PC-3 (cell line): ENCODE measurements around the gene UPK3A. TPM values are rescaled to one million over a fixed set of nuclear protein-coding genes. Genes with fewer than 3 reads are reported as not detected.

Experiments used
- ATAC-seq: fragments of 200-7000 bp; cut with Tn5 transposase; 2 replicates; pipeline ENCODE4 v1.9.1; 2020; ENCODE audit warnings: mild to moderate bottlenecking, moderate library complexity
- BruUV-seq: library from RNA; stranded (reverse); fragments of 400-500 nt; replicated peaks from 2 replicates; lab custom pipeline; 2021; lab: Mats Ljungman, UMichigan
- CTCF ChIA-PET: fragments of 300-600 bp; sonication (Branson Sonifier 250); formaldehyde crosslinking; loops from one replicate; lab custom pipeline; 2022; ENCODE audit warnings: antibody characterized with exemption; lab: Charles Lee
- POLR2A ChIA-PET: fragments of 300-600 bp; sonication (Branson Sonifier 250); formaldehyde crosslinking; loops from one replicate; lab custom pipeline; 2022; ENCODE audit warnings: antibody characterized with exemption; ENCODE audit not compliant: unreplicated experiment; lab: Charles Lee
- DNase-seq: peaks from one replicate; pipeline ENCODE4 v3.0.0-alpha.2; 2015
- H2AFZ ChIP-seq: fragments of 300-600 bp; sonication (generic); 2 replicates; pipeline ENCODE4 v1.6.0; 2016; ENCODE audit warnings: antibody characterized with exemption, low read length
- H3F3A ChIP-seq: fragments of 300-600 bp; sonication (generic); one replicate; pipeline ENCODE4 v1.6.0; 2017; ENCODE audit warnings: antibody characterized with exemption, low read length, control low read depth, mild to moderate bottlenecking; ENCODE audit not compliant: unreplicated experiment
- H3K27ac ChIP-seq: fragments of 300-600 bp; sonication (generic); 2 replicates; pipeline ENCODE4 v1.5.1; 2016; ENCODE audit warnings: mild to moderate bottlenecking, low read length
- H3K27me3 ChIP-seq: fragments of 300-600 bp; sonication (generic); 2 replicates; pipeline ENCODE4 v1.6.1; 2016; ENCODE audit warnings: low read length, mixed read lengths
- H3K36me3 ChIP-seq: fragments of 300-600 bp; sonication (generic); 2 replicates; pipeline ENCODE4 v1.6.1; 2016; ENCODE audit warnings: low read depth, mixed run types, low read length, mixed read lengths
- H3K4me1 ChIP-seq: fragments of 300-600 bp; sonication (generic); 2 replicates; pipeline ENCODE4 v1.5.1; 2016; ENCODE audit warnings: low read length; ENCODE audit not compliant: insufficient read depth
- H3K4me2 ChIP-seq: fragments of 300-600 bp; sonication (generic); 2 replicates; pipeline ENCODE4 v1.6.0; 2016; ENCODE audit warnings: low read length
- H3K4me3 ChIP-seq: fragments of 300-600 bp; sonication (generic); 2 replicates; pipeline ENCODE4 v1.5.1; 2016; ENCODE audit warnings: mild to moderate bottlenecking, low read length, mixed read lengths
- H3K79me2 ChIP-seq: fragments of 300-600 bp; sonication (generic); 2 replicates; pipeline ENCODE4 v1.6.1; 2017; ENCODE audit warnings: low read length, mixed read lengths
- H3K9ac ChIP-seq: fragments of 300-600 bp; sonication (generic); 2 replicates; pipeline ENCODE4 v1.6.0; 2016; ENCODE audit warnings: mild to moderate bottlenecking, low read length
- H3K9me2 ChIP-seq: fragments of 300-600 bp; sonication (generic); replicated peaks from 2 replicates; pipeline ENCODE4 v1.6.1; 2016; ENCODE audit warnings: mixed run types, low read length, mixed read lengths
- H3K9me3 ChIP-seq: fragments of 300-600 bp; sonication (generic); 2 replicates; pipeline ENCODE4 v1.6.1; 2016; ENCODE audit warnings: low read length, mixed read lengths
- H4K20me1 ChIP-seq: fragments of 300-600 bp; sonication (generic); 2 replicates; pipeline ENCODE4 v1.6.1; 2016; ENCODE audit warnings: low read length, mixed read lengths
- CTCF ChIP-seq: fragments of 300-600 bp; sonication (generic); conservative IDR thresholded peaks from 2 replicates; pipeline ENCODE4 v1.5.1; 2017; ENCODE audit warnings: antibody characterized with exemption, low read depth, mild to moderate bottlenecking, low read length
- EZH2 ChIP-seq: fragments of 300-600 bp; sonication (generic); IDR thresholded peaks from one replicate; pipeline ENCODE4 v1.6.1; 2017; ENCODE audit warnings: antibody characterized with exemption, mild to moderate bottlenecking, low read length; ENCODE audit not compliant: unreplicated experiment
- EZH2phosphoT487 ChIP-seq: fragments of 300-600 bp; sonication (generic); IDR thresholded peaks from 2 replicates; pipeline ENCODE4 v1.6.1; 2018; ENCODE audit warnings: mild to moderate bottlenecking, antibody characterized with exemption, low read length, borderline replicate concordance
- intact Hi-C: fragments of 100-400 bp; cut with micrococcal nuclease; formaldehyde crosslinking; loops from 2 replicates; pipeline ENCODE4 v1.9.0; 2023
- total RNA-seq: library from RNA; depleted of rRNA; stranded (reverse); fragments of >200 nt; gene quantifications from 2 replicates; pipeline ENCODE4 v1.2.3, GENCODE V29; 2014

Gene UPK3A
- total RNA-seq, 1 experiment from 2014 or later: 1.1 TPM

- CTCF ChIA-PET: interaction anchor here (1.0 kb wide), 1 partner anchor 12 kb away, joined by 3 read pairs; no protein-coding TSS in a partner anchor
- H3K9me2 ChIP-seq: no peaks in the 10 kb centered on the region
- no peaks in the 10 kb centered on the region for H3K9me3 ChIP-seq
- no peaks in the 10 kb centered on the region for H3K36me3 ChIP-seq
- no TSS peak for BruUV-seq
- no peak overlapping the region for H3K27ac ChIP-seq
- H3K9ac ChIP-seq: no peak overlapping the region
- H3K79me2 ChIP-seq: no peaks in the 10 kb centered on the region
- H3F3A ChIP-seq: no peaks in the 10 kb centered on the region
- DNase-seq (peak; percentile 64), ATAC-seq (peak; percentile 89)
- no peak overlapping the region for H3K4me3 ChIP-seq
- intact Hi-C loops: no loop called here
- H3K4me1 ChIP-seq: peaks cover 7% of the 10 kb centered on the region; the same call in 1 of the 2 replicates
- H2AFZ ChIP-seq: 0 out of 2 replicates have a peak overlapping the region, but pooled peaks have one; percentile 18
- H3K27me3 ChIP-seq: no peaks in the 10 kb centered on the region
- H4K20me1 ChIP-seq: no peaks in the 10 kb centered on the region
- TF ChIP-seq EZH2 (no peak), EZH2phosphoT487 (no peak)
- peak overlapping the region; percentile 46 for H3K4me2 ChIP-seq
- POLR2A ChIA-PET: no interaction called here
These were observed 5.7 kb downstream of the UPK3A start for GRCh38 chr22:45290410-45290936.

- no peak overlapping the region for H3K4me3 ChIP-seq
- intact Hi-C loops: no loop called here
- no peaks in the 10 kb centered on the region for H3K9me3 ChIP-seq
- no peaks in the 10 kb centered on the region for H3K9me2 ChIP-seq
- ATAC-seq: no peak
- peaks cover 5% of the 10 kb centered on the region; the same call in 1 of the 2 replicates for H3K4me1 ChIP-seq
- no peaks in the 10 kb centered on the region for H3F3A ChIP-seq
- H3K27me3 ChIP-seq: no peaks in the 10 kb centered on the region
- DNase-seq: no peak
- no TSS peak for BruUV-seq
- H3K36me3 ChIP-seq: no peaks in the 10 kb centered on the region
- no peak overlapping the region for H3K9ac ChIP-seq
- no peak overlapping the region for H3K27ac ChIP-seq
- 0 out of 2 replicates have a peak overlapping the region, but pooled peaks have one; percentile 18 for H2AFZ ChIP-seq
- POLR2A ChIA-PET: no interaction called here
- CTCF ChIA-PET: interaction anchor here (1.0 kb wide), 1 partner anchor 11 kb away, joined by 3 read pairs; no protein-coding TSS in a partner anchor
- TF ChIP-seq CTCF (no peak), EZH2 (no peak), EZH2phosphoT487 (no peak)
- H3K4me2 ChIP-seq: no peak overlapping the region
- H3K79me2 ChIP-seq: no peaks in the 10 kb centered on the region
- H4K20me1 ChIP-seq: no peaks in the 10 kb centered on the region
These were observed 6.5 kb downstream of the UPK3A start for GRCh38 chr22:45291061-45291930.

GRCh38 chr22:45291931-45292290 lies 7.2 kb downstream of the UPK3A start:
- Histone ChIP-seq H3K27me3 (no peaks in the 10 kb centered on the region), H2AFZ (no peak overlapping the region), H3K4me3 (no peak overlapping the region), H3K4me2 (no peak overlapping the region), H4K20me1 (no peaks in the 10 kb centered on the region), H3K9me2 (no peaks in the 10 kb centered on the region), H3F3A (no peaks in the 10 kb centered on the region), H3K9ac (no peak overlapping the region), H3K4me1 (peaks cover 5% of the 10 kb centered on the region; the same call in 1 of the 2 replicates), H3K27ac (no peak overlapping the region), H3K79me2 (no peaks in the 10 kb centered on the region), H3K36me3 (no peaks in the 10 kb centered on the region), H3K9me3 (no peaks in the 10 kb centered on the region)
- POLR2A ChIA-PET: no interaction called here
- DNase-seq (no peak), ATAC-seq (no peak)
- intact Hi-C loops: no loop called here
- no TSS peak for BruUV-seq
- TF ChIP-seq EZH2phosphoT487 (no peak), CTCF (no peak), EZH2 (no peak)
- CTCF ChIA-PET: no interaction called here
